ENCODE data around the gene MPPED2. TPM values are rescaled to one million over a fixed set of nuclear protein-coding genes. Genes with fewer than 3 reads are reported as not detected.

The MPPED2 gene
- total and polyA plus RNA-seq, 2 donors (not counting 3 experiments of a cell fraction or from before 2014, with no cell fraction given): not detected

- Histone ChIP-seq H2AFZ (ENCODE audit: low read depth, low read length) (no peak overlapping the region), H3K79me2 (ENCODE audit: control insufficient read depth, insufficient read depth, low read length) (no peaks in the 10 kb centered on the region), H3K4me1 (ENCODE audit: control insufficient read depth, extremely low read depth, insufficient read depth, low read length) (no peaks in the 10 kb centered on the region), H3K9ac (replicated peaks; ENCODE audit: extremely low read depth, insufficient read depth, low read length) (no peak overlapping the region), H3K9me3 (replicated peaks; ENCODE audit: control insufficient read depth, insufficient read depth, low read length) (no peaks in the 10 kb centered on the region), H3K27me3 (ENCODE audit: control insufficient read depth in 2 of 2, insufficient read depth in 2 of 2, low read length in 2 of 2) (peaks cover 8 to 9% of the 10 kb centered on the region in 2 experiments), H3K4me3 (replicated peaks in 1 of 3; ENCODE audit: insufficient read depth in 1 of 3, low read depth in 1 of 3, low read length in 3 of 3) (no peak overlapping the region), H3K36me3 (ENCODE audit: control insufficient read depth in 2 of 2, extremely low read depth in 1 of 2, insufficient read depth in 2 of 2, low read length in 2 of 2) (no peaks in the 10 kb centered on the region), H4K20me1 (replicated peaks; ENCODE audit: control insufficient read depth, extremely low read depth, insufficient read depth, low read length) (no peaks in the 10 kb centered on the region), H3K9me1 (replicated peaks; ENCODE audit: control insufficient read depth, extremely low read depth, insufficient read depth, low read length) (no peaks in the 10 kb centered on the region), H3K27ac (ENCODE audit: insufficient read depth, low read depth, low read length) (no peak overlapping the region), H3K4me2 (ENCODE audit: insufficient read depth, low read length) (no peak overlapping the region)
- no peak for DNase-seq (ENCODE audit: low read depth, low spot score)
- ChIA-PET CTCF (interaction anchor here (1.4 kb wide), 1 partner anchor 276 kb away, joined by 3 read pairs; no protein-coding TSS in a partner anchor), POLR2A (no interaction called here)
- no TSS peak for BruUV-seq (replicated peaks)
- dilution Hi-C loops (cut with MboI; ENCODE audit: extremely low pct_ligation_motif_present, low sequenced_read_pairs): no loop called here
- no peak for TF ChIP-seq FOS (IDR thresholded peaks at IDR 0.05; ENCODE audit: borderline replicate concordance, insufficient read depth, low read length)
- no peak for TF ChIP-seq POLR2AphosphoS5 (IDR thresholded peaks at IDR 0.05; ENCODE audit: insufficient read depth, low read depth, low read length)
- no peak for TF ChIP-seq EZH2 (IDR thresholded peaks at IDR 0.05; ENCODE audit: borderline replicate concordance, low read depth, low read length, severe bottlenecking)
- no peak for TF ChIP-seq GATA2 (IDR thresholded peaks at IDR 0.05; ENCODE audit: insufficient read depth, insufficient read length, low read depth, low read length)
- no peak for TF ChIP-seq MAX (IDR thresholded peaks at IDR 0.05; ENCODE audit: insufficient read depth, insufficient read length)
- TF ChIP-seq CTCF (IDR thresholded peaks at IDR 0.05; ENCODE audit: extremely low read depth in 1 of 2, insufficient read depth in 1 of 2, low read depth in 1 of 2, low read length in 2 of 2): no peak
- no peak for TF ChIP-seq MYC (IDR thresholded peaks at IDR 0.05; ENCODE audit: low read depth, low read length)
- TF ChIP-seq JUN (IDR thresholded peaks at IDR 0.05; ENCODE audit: borderline replicate concordance, insufficient read depth, insufficient read length, low read depth): no peak
- no peak for TF ChIP-seq POLR2A (IDR thresholded peaks at IDR 0.05; ENCODE audit: low read depth, low read length)
- no peak for FAIRE-seq
- intact Hi-C loops (cut with micrococcal nuclease): no loop called here
Observed at GRCh38 chr11:30578406-30578805, 7.7 kb downstream of the MPPED2 start.
